Trophoblast cell (in vitro differentiated cells and primary cell): ENCODE measurements around the gene COMMD10.

ENCODE experiments used
- DNase-seq, 2 donors: peaks; one replicate each; pipeline ENCODE4 v3.0.0-alpha.2; 2016
- H2AFZ ChIP-seq: 2 replicates; pipeline ENCODE4 v1.6.1; 2013; ENCODE audit warnings: low read length, moderate library complexity, mild to moderate bottlenecking; ENCODE audit not compliant: insufficient read depth, poor library complexity
- H2AK5ac ChIP-seq: 2 replicates; pipeline ENCODE4 v1.6.1; 2013; ENCODE audit warnings: mild to moderate bottlenecking, low read length
- H2BK120ac ChIP-seq: 2 replicates; pipeline ENCODE4 v1.6.1; 2013; ENCODE audit warnings: low read length, mild to moderate bottlenecking, moderate library complexity; ENCODE audit not compliant: insufficient read depth, poor library complexity
- H2BK12ac ChIP-seq: 2 replicates; pipeline ENCODE4 v1.6.1; 2013; ENCODE audit warnings: mild to moderate bottlenecking, low read length, moderate library complexity
- H2BK5ac ChIP-seq: 2 replicates; pipeline ENCODE4 v1.6.1; 2013; ENCODE audit warnings: low read length, low read depth, moderate library complexity, mild to moderate bottlenecking; ENCODE audit not compliant: poor library complexity
- H3K14ac ChIP-seq: 2 replicates; pipeline ENCODE4 v1.6.1; 2013; ENCODE audit warnings: mild to moderate bottlenecking, low read length
- H3K18ac ChIP-seq: 2 replicates; pipeline ENCODE4 v1.6.1; 2013; ENCODE audit warnings: mild to moderate bottlenecking, low read length
- H3K23ac ChIP-seq: 2 replicates; pipeline ENCODE4 v1.6.1; 2013; ENCODE audit warnings: low read length
- H3K27ac ChIP-seq: 2 replicates; pipeline ENCODE4 v1.5.1; 2013; ENCODE audit warnings: low read depth, mild to moderate bottlenecking, inconsistent platforms, low read length, moderate library complexity
- H3K27me3 ChIP-seq: 2 replicates; pipeline ENCODE4 v1.6.1; 2013; ENCODE audit warnings: inconsistent platforms, mild to moderate bottlenecking, low read length, moderate library complexity; ENCODE audit not compliant: insufficient read depth
- H3K36me3 ChIP-seq, 2 experiments: 1 replicate in 1 of 2; 2 replicates in 1 of 2; pipeline ENCODE4 v1.6.1; 2013; ENCODE audit warnings: low read length in 2 of 2, mild to moderate bottlenecking in 2 of 2, moderate library complexity in 1 of 2; ENCODE audit not compliant: insufficient read depth in 2 of 2, control insufficient read depth in 1 of 2
- H3K4ac ChIP-seq: 2 replicates; pipeline ENCODE4 v1.6.1; 2013; ENCODE audit warnings: low read depth, mild to moderate bottlenecking, low read length, moderate library complexity
- H3K4me1 ChIP-seq, 2 experiments: 1 replicate in 1 of 2; 2 replicates in 1 of 2; pipeline ENCODE4 v1.6.1; 2013; ENCODE audit warnings: low read length in 2 of 2, mild to moderate bottlenecking in 2 of 2, moderate library complexity in 1 of 2; ENCODE audit not compliant: insufficient read depth in 2 of 2, control insufficient read depth in 1 of 2
- H3K4me2 ChIP-seq: 2 replicates; pipeline ENCODE4 v1.6.1; 2013; ENCODE audit warnings: inconsistent platforms, mild to moderate bottlenecking, low read length, moderate library complexity
- H3K4me3 ChIP-seq: 2 replicates; pipeline ENCODE4 v1.5.1; 2013; ENCODE audit warnings: mild to moderate bottlenecking, low read depth, low read length, inconsistent platforms
- H3K79me1 ChIP-seq: one replicate; pipeline ENCODE4 v1.6.1; 2013; ENCODE audit warnings: low read length
- H3K79me2 ChIP-seq: 2 replicates; pipeline ENCODE4 v1.6.1; 2013; ENCODE audit warnings: low read length, mild to moderate bottlenecking; ENCODE audit not compliant: control insufficient read depth, insufficient read depth, poor library complexity
- H3K9ac ChIP-seq: 2 replicates; pipeline ENCODE4 v1.6.1; 2013; ENCODE audit warnings: mild to moderate bottlenecking, low read length
- H3K9me3 ChIP-seq: 2 replicates; pipeline ENCODE4 v1.6.1; 2013; ENCODE audit warnings: low read depth, mild to moderate bottlenecking, control low read depth, inconsistent platforms, low read length; ENCODE audit not compliant: insufficient read depth
- H4K12ac ChIP-seq: 2 replicates; pipeline ENCODE4 v1.6.1; 2013; ENCODE audit warnings: low read depth, mild to moderate bottlenecking, low read length, moderate library complexity
- H4K8ac ChIP-seq: 2 replicates; pipeline ENCODE4 v1.6.1; 2013; ENCODE audit warnings: low read depth, mild to moderate bottlenecking, low read length, moderate library complexity
- H4K91ac ChIP-seq: one replicate; pipeline ENCODE4 v1.6.1; 2013; ENCODE audit warnings: low read depth, mild to moderate bottlenecking, low read length, moderate library complexity
- WGBS: extraction: QIAGEN DNeasy Blood & Tissue Kit; methylation state at CpG from one replicate; pipeline ENCODE4 v1.1.7; 2013; ENCODE audit warnings: missing lambda C conversion rate; ENCODE audit not compliant: insufficient read length, insufficient coverage; ENCODE audit errors: extremely low coverage; 5-methylcytosine and 5-hydroxymethylcytosine counted together

The COMMD10 gene

GRCh38 chr5:116272281-116272941 lies 187.6 kb downstream of the COMMD10 start:
- no peak overlapping the region for H2BK12ac ChIP-seq
- H3K4ac ChIP-seq, result no peak overlapping the region
- no peak overlapping the region for H2AFZ ChIP-seq
- H4K12ac ChIP-seq, result no peak overlapping the region
- no peaks in the 10 kb centered on the region for H3K36me3 ChIP-seq
- H3K9me3 ChIP-seq, result no peaks in the 10 kb centered on the region
- no peak overlapping the region for H4K91ac ChIP-seq
- no peak overlapping the region for H2BK120ac ChIP-seq
- no peak overlapping the region for H3K27ac ChIP-seq
- H3K4me2 ChIP-seq, result no peak overlapping the region
- no peak overlapping the region for H3K9ac ChIP-seq
- no peak overlapping the region for H3K23ac ChIP-seq
- H3K4me1 ChIP-seq, result no peaks in the 10 kb centered on the region
- H3K14ac ChIP-seq, result no peak overlapping the region
- H3K27me3 ChIP-seq, result no peaks in the 10 kb centered on the region
- H3K79me2 ChIP-seq, result no peaks in the 10 kb centered on the region
- H2BK5ac ChIP-seq, result no peak overlapping the region
- H3K18ac ChIP-seq, result no peak overlapping the region
- H3K79me1 ChIP-seq, result no peaks in the 10 kb centered on the region
- no peak overlapping the region for H3K4me3 ChIP-seq
- H2AK5ac ChIP-seq, result no peak overlapping the region
- H4K8ac ChIP-seq, result no peak overlapping the region
- WGBS, result no CpG with 5 or more reads among the region's 5 CpGs
- peak in 1 of 2 donors; percentile 27 for DNase-seq

- WGBS, result no CpG with 5 or more reads among the region's 1 CpG
- Histone ChIP-seq H3K4me3 (no peak overlapping the region), H3K4me2 (no peak overlapping the region), H4K12ac (no peak overlapping the region), H4K91ac (no peak overlapping the region), H2BK120ac (no peak overlapping the region), H3K27me3 (no peaks in the 10 kb centered on the region), H4K8ac (no peak overlapping the region), H3K9ac (no peak overlapping the region), H2AFZ (no peak overlapping the region), H3K36me3 (no peaks in the 10 kb centered on the region), H3K4ac (no peak overlapping the region), H3K79me1 (no peaks in the 10 kb centered on the region), H2AK5ac (no peak overlapping the region), H2BK5ac (no peak overlapping the region), H3K9me3 (no peaks in the 10 kb centered on the region), H3K4me1 (no peaks in the 10 kb centered on the region), H3K18ac (no peak overlapping the region), H3K79me2 (no peaks in the 10 kb centered on the region), H3K27ac (no peak overlapping the region), H3K14ac (no peak overlapping the region), H2BK12ac (no peak overlapping the region), H3K23ac (no peak overlapping the region)
- DNase-seq, result no peak
Observed at GRCh38 chr5:116273448-116274242, 188.8 kb downstream of the COMMD10 start.

GRCh38 chr5:116274251-116274650 lies 189.4 kb downstream of the COMMD10 start:
- Histone ChIP-seq H3K4me1 (no peaks in the 10 kb centered on the region), H3K27ac (no peak overlapping the region), H3K4me2 (no peak overlapping the region), H3K9ac (no peak overlapping the region), H3K79me2 (no peaks in the 10 kb centered on the region), H3K4ac (no peak overlapping the region), H3K27me3 (no peaks in the 10 kb centered on the region), H2AK5ac (no peak overlapping the region), H4K91ac (no peak overlapping the region), H3K36me3 (no peaks in the 10 kb centered on the region), H3K4me3 (no peak overlapping the region), H3K23ac (no peak overlapping the region), H2AFZ (no peak overlapping the region), H3K9me3 (no peaks in the 10 kb centered on the region), H3K79me1 (no peaks in the 10 kb centered on the region), H2BK120ac (no peak overlapping the region), H4K8ac (no peak overlapping the region), H2BK5ac (no peak overlapping the region), H3K18ac (no peak overlapping the region), H4K12ac (no peak overlapping the region), H3K14ac (no peak overlapping the region), H2BK12ac (no peak overlapping the region)
- no peak for DNase-seq
- no CpG with 5 or more reads among the region's 1 CpG for WGBS

DNA sequence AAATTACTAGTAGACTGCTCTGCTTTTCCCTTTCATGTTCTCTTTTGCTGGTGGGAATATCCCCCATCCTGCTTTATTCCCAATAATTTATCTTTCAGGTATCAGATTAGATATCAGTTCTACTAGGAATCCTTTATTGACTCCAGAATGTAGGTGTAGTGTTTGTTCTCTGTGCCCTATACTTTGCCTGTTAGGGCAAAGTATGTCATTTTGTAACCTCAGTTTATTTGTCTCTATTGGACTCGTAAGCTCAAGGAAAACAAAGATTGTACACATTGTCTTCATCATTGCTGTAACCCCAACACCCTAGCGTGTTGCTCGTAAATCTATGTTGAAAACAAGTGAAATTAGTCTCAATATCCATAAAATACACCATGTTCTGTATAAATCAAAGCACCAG lies 190.5 kb downstream of the COMMD10 start:
- Histone ChIP-seq H4K8ac (no peak overlapping the region), H3K4me2 (no peak overlapping the region), H3K27me3 (no peaks in the 10 kb centered on the region), H2BK120ac (no peak overlapping the region), H3K79me2 (no peaks in the 10 kb centered on the region), H2BK5ac (no peak overlapping the region), H4K91ac (no peak overlapping the region), H4K12ac (no peak overlapping the region), H2AK5ac (no peak overlapping the region), H3K27ac (no peak overlapping the region), H3K36me3 (no peaks in the 10 kb centered on the region), H3K23ac (no peak overlapping the region), H3K9ac (no peak overlapping the region), H2BK12ac (no peak overlapping the region), H2AFZ (no peak overlapping the region), H3K4ac (no peak overlapping the region), H3K79me1 (no peaks in the 10 kb centered on the region), H3K18ac (no peak overlapping the region), H3K14ac (no peak overlapping the region), H3K4me3 (no peak overlapping the region), H3K9me3 (no peaks in the 10 kb centered on the region), H3K4me1 (no peaks in the 10 kb centered on the region)
- no CpG with 5 or more reads among the region's 3 CpGs for WGBS
- DNase-seq, result no peak
